Measurements from ENCODE around the gene ITIH5. TPM values are rescaled to one million over a fixed set of nuclear protein-coding genes. Genes with fewer than 3 reads are reported as not detected.

ITIH5 gene
- total RNA-seq, 6 experiments from 2014 or later = not detected

GRCh38 chr10:7610651-7611389, 55.9 kb downstream of the ITIH5 start:
- DNase-seq = peak; percentile 18
- H3K27ac Mint-ChIP-seq = no peak overlapping the region
- H3K27me3 Mint-ChIP-seq (ENCODE audit: insufficient read depth) = no peaks in the 10 kb centered on the region
- no peaks in the 10 kb centered on the region for H3K4me1 Mint-ChIP-seq (ENCODE audit: low read depth)
- TF ChIP-seq CTCF (IDR thresholded peaks at IDR 0.05) = no peak
- no peak overlapping the region for H3K4me3 Mint-ChIP-seq
- peaks cover 51% of the 10 kb centered on the region for H3K9me3 Mint-ChIP-seq
- no peaks in the 10 kb centered on the region; the same call in none of the 2 replicates for H3K36me3 Mint-ChIP-seq (ENCODE audit: low read depth)

- Mint-ChIP-seq H3K9me3 (peaks cover 54% of the 10 kb centered on the region), H3K27ac (no peak overlapping the region), H3K36me3 (ENCODE audit: low read depth) (peaks cover 3% of the 10 kb centered on the region), H3K27me3 (ENCODE audit: insufficient read depth) (no peaks in the 10 kb centered on the region), H3K4me3 (no peak overlapping the region), H3K4me1 (ENCODE audit: low read depth) (no peaks in the 10 kb centered on the region)
- no peak for DNase-seq
- TF ChIP-seq CTCF (IDR thresholded peaks at IDR 0.05) = no peak
Measured at GRCh38 chr10:7610026-7610425, 56.7 kb downstream of the ITIH5 start.

GRCh38 chr10:7609556-7609955, 57.2 kb downstream of the ITIH5 start:
- Mint-ChIP-seq H3K4me1 (ENCODE audit: low read depth) (no peaks in the 10 kb centered on the region), H3K27ac (no peak overlapping the region), H3K9me3 (peaks cover 55% of the 10 kb centered on the region), H3K36me3 (ENCODE audit: low read depth) (peaks cover 4% of the 10 kb centered on the region), H3K27me3 (ENCODE audit: insufficient read depth) (no peaks in the 10 kb centered on the region), H3K4me3 (no peak overlapping the region)
- DNase-seq = no peak
- TF ChIP-seq CTCF (IDR thresholded peaks at IDR 0.05) = no peak

GRCh38 chr10:7608001-7608400, 58.8 kb downstream of the ITIH5 start:
- Mint-ChIP-seq H3K4me3 (no peak overlapping the region), H3K27ac (no peak overlapping the region), H3K27me3 (ENCODE audit: insufficient read depth) (no peaks in the 10 kb centered on the region), H3K36me3 (ENCODE audit: low read depth) (peaks cover 4% of the 10 kb centered on the region; the same call in 1 of the 2 replicates), H3K9me3 (peaks cover 54% of the 10 kb centered on the region), H3K4me1 (ENCODE audit: low read depth) (no peaks in the 10 kb centered on the region)
- no peak for DNase-seq
- no peak for TF ChIP-seq CTCF (IDR thresholded peaks at IDR 0.05)

- Mint-ChIP-seq H3K9me3 (peaks cover 64% of the 10 kb centered on the region), H3K4me3 (no peak overlapping the region), H3K36me3 (ENCODE audit: low read depth) (peaks cover 4% of the 10 kb centered on the region; the same call in 1 of the 2 replicates), H3K4me1 (ENCODE audit: low read depth) (no peaks in the 10 kb centered on the region), H3K27me3 (ENCODE audit: insufficient read depth) (no peaks in the 10 kb centered on the region), H3K27ac (no peak overlapping the region)
- no peak for TF ChIP-seq CTCF (IDR thresholded peaks at IDR 0.05)
- DNase-seq = no peak
Measured at GRCh38 chr10:7606951-7607404, 59.8 kb downstream of the ITIH5 start.
